Right ventricle myocardium inferior (tissue), 1 donor: ENCODE results near the gene LRRC3C. TPM values are rescaled to one million over a fixed set of nuclear protein-coding genes. Genes with fewer than 3 reads are reported as not detected.
A peak's percentile ranks its signal among the peaks of the same experiment; 100 is the strongest.

ENCODE experiments used
- ATAC-seq: fragments of 200-7000 bp; cut with Tn5 transposase; one replicate; pipeline ENCODE4 v1.9.1; 2020; ENCODE audit warnings: mild to moderate bottlenecking, moderate library complexity
- DNase-seq: peaks from one replicate; pipeline ENCODE4 v3.0.0; 2021; ENCODE audit errors: missing footprints
- intact Hi-C: fragments of 100-400 bp; cut with DNase I; formaldehyde crosslinking; loops from one replicate; pipeline ENCODE4 v1.11.0; 2022
- total RNA-seq: library from RNA; stranded (reverse); fragmentation: NEBNext Ultra II Directional; extraction: Animal tissue kit (Norgen Biotek cat#: 25700); gene quantifications from one replicate; pipeline ENCODE4 v1.2.1, GENCODE V29; 2021
- donor health status: DM: no; HTN: yes; CAD: no; lungs with severe emphysema.

The LRRC3C gene
- total RNA-seq, 1 donor from 2014 or later, result not detected

GRCh38 chr17:39923230-39923629, 4.3 kb upstream of the LRRC3C start:
- intact Hi-C loops, result no loop called here
- no peak for DNase-seq
- ATAC-seq, result no peak

- intact Hi-C loops, result no loop called here
Observed at GRCh38 chr17:39923836-39924690, 3.5 kb upstream of the LRRC3C start.

GRCh38 chr17:39924691-39925055, 2.9 kb upstream of the LRRC3C start:
- intact Hi-C loops, result no loop called here
- ATAC-seq, result no peak
- DNase-seq, result no peak

More at GRCh38 chr17:39923836-39924690, 3.5 kb upstream of the LRRC3C start:
- ATAC-seq, result no peak
- DNase-seq, result no peak

GRCh38 chr17:39925282-39926134, 2.0 kb upstream of the LRRC3C start:
- DNase-seq (no peak), ATAC-seq (no peak)
- intact Hi-C loops, result no loop called here

GRCh38 chr17:39926135-39926587, 1.4 kb upstream of the LRRC3C start:
- intact Hi-C loops, result no loop called here
- DNase-seq (no peak), ATAC-seq (no peak)

GRCh38 chr17:39926588-39927100, 888 bp upstream of the LRRC3C start:
- ATAC-seq, result peak; percentile 10
- DNase-seq, result peak; percentile 74
- intact Hi-C loops, result no loop called here

- DNase-seq, result peak; percentile 81
- ATAC-seq, result peak; percentile 56
- intact Hi-C loops, result loop anchor here (2.0 kb wide), 1 partner anchor 53 kb away; the partner anchor contains the start of gene PSMD3
Observed at GRCh38 chr17:39927929-39928857, 661 bp downstream of the LRRC3C start.

- ATAC-seq, result peak; percentile 20
- intact Hi-C loops, result loop anchor here (1.0 to 2.0 kb wide), 2 partner anchors 23 to 52 kb away; partner anchors contain the start of gene PSMD3
Observed at GRCh38 chr17:39928858-39929645, 1.5 kb downstream of the LRRC3C start.

GRCh38 chr17:39929646-39930407, 2.3 kb downstream of the LRRC3C start:
- intact Hi-C loops, result loop anchor here (1.0 to 2.0 kb wide), 2 partner anchors 22 to 51 kb away; partner anchors contain the start of gene PSMD3

More at GRCh38 chr17:39928858-39929645, 1.5 kb downstream of the LRRC3C start:
- DNase-seq, result no peak

GRCh38 chr17:39933912-39934311, 6.4 kb downstream of the LRRC3C start:
- no peak for DNase-seq
- intact Hi-C loops, result no loop called here
- peak; percentile 83 for ATAC-seq

More at GRCh38 chr17:39929646-39930407, 2.3 kb downstream of the LRRC3C start:
- DNase-seq (no peak), ATAC-seq (no peak)

GRCh38 chr17:39934324-39934723, 6.8 kb downstream of the LRRC3C start:
- ATAC-seq (no peak), DNase-seq (no peak)
- intact Hi-C loops, result no loop called here

GRCh38 chr17:39935909-39936308, 8.4 kb downstream of the LRRC3C start:
- intact Hi-C loops, result no loop called here

GRCh38 chr17:39937447-39937846, 9.9 kb downstream of the LRRC3C start:
- no peak for ATAC-seq
- intact Hi-C loops, result no loop called here
- no peak for DNase-seq

More at GRCh38 chr17:39935909-39936308, 8.4 kb downstream of the LRRC3C start:
- no peak for DNase-seq
- no peak for ATAC-seq

GRCh38 chr17:39938140-39938869, 10.8 kb downstream of the LRRC3C start:
- intact Hi-C loops, result no loop called here
- DNase-seq (peak; percentile 53), ATAC-seq (no peak)

- ATAC-seq (no peak), DNase-seq (no peak)
- intact Hi-C loops, result no loop called here
Observed at GRCh38 chr17:39939106-39939505, 11.6 kb downstream of the LRRC3C start.
